Caco-2 (cell line): Measurements from ENCODE around the gene CHRNB2. TPM values are rescaled to one million over a fixed set of nuclear protein-coding genes. Genes with fewer than 3 reads are reported as not detected.

Source experiments
- BruUV-seq: library from RNA; stranded (reverse); fragments of 400-500 nt; replicated peaks from 2 replicates; lab custom pipeline; 2021; lab: Mats Ljungman, UMichigan
- CTCF ChIA-PET: fragments of 300-600 bp; sonication (Branson Sonifier 250); formaldehyde crosslinking; loops from one replicate; lab custom pipeline; 2022; ENCODE audit warnings: antibody characterized with exemption; lab: Charles Lee
- POLR2A ChIA-PET: fragments of 300-600 bp; sonication (Branson Sonifier 250); formaldehyde crosslinking; loops from one replicate; lab custom pipeline; 2022; ENCODE audit warnings: antibody characterized with exemption; lab: Charles Lee
- DNase-seq, 2 experiments: peaks; one replicate each; pipeline versions ENCODE4 v3.0.0 to v3.0.0-alpha.2; 2020 to 2022
- H3K27me3 ChIP-seq: replicated peaks from 2 replicates; pipeline ENCODE4 v1.6.0; 2011; ENCODE audit warnings: low read length; ENCODE audit not compliant: control insufficient read depth, insufficient read depth
- H3K36me3 ChIP-seq: 2 replicates; pipeline ENCODE4 v1.5.1; 2011; ENCODE audit warnings: low read length; ENCODE audit not compliant: control insufficient read depth, insufficient read depth
- H3K4me1 ChIP-seq: fragments of 250-450 bp; sonication (Bioruptor Pico); 2 replicates; pipeline ENCODE4 v1.5.1; 2020; ENCODE audit warnings: mild to moderate bottlenecking
- H3K4me3 ChIP-seq: 2 replicates; pipeline ENCODE4 v1.5.1; 2011; ENCODE audit warnings: low read depth, mild to moderate bottlenecking, control low read depth, low read length
- H3K9me3 ChIP-seq: fragments of 250-450 bp; sonication (Bioruptor Pico); 2 replicates; pipeline ENCODE4 v1.5.1; 2020; ENCODE audit warnings: mild to moderate bottlenecking, moderate library complexity
- H3K27ac Mint-ChIP-seq: one replicate; pipeline ENCODE4 v1.8.0; 2022; ENCODE audit warnings: mixed read lengths; ENCODE audit not compliant: unreplicated experiment
- H3K27me3 Mint-ChIP-seq: one replicate; pipeline ENCODE4 v1.8.0; 2022; ENCODE audit warnings: mixed read lengths; ENCODE audit not compliant: insufficient read depth, unreplicated experiment
- H3K36me3 Mint-ChIP-seq: one replicate; pipeline ENCODE4 v1.8.0; 2022; ENCODE audit warnings: mild to moderate bottlenecking, mixed read lengths; ENCODE audit not compliant: insufficient read depth, unreplicated experiment
- H3K4me1 Mint-ChIP-seq: one replicate; pipeline ENCODE4 v1.8.0; 2022; ENCODE audit warnings: low read depth, mixed read lengths; ENCODE audit not compliant: unreplicated experiment
- H3K4me3 Mint-ChIP-seq: one replicate; pipeline ENCODE4 v1.8.0; 2022; ENCODE audit warnings: mild to moderate bottlenecking, moderate library complexity, mixed read lengths; ENCODE audit not compliant: unreplicated experiment
- H3K9me3 Mint-ChIP-seq: one replicate; pipeline ENCODE4 v1.8.0; 2022; ENCODE audit warnings: mixed read lengths; ENCODE audit not compliant: unreplicated experiment
- intact Hi-C: fragments of 100-400 bp; cut with micrococcal nuclease; formaldehyde crosslinking; loops from one replicate; pipeline ENCODE4 v1.10.0; 2022; ENCODE audit not compliant: unreplicated experiment
- total RNA-seq: library from RNA; stranded (reverse); gene quantifications from 2 replicates; pipeline ENCODE4 v1.2.3, GENCODE V29; 2022
- TF ChIP-seq, protein P1 (sequence below), 2 experiments: fragments of 200-600 bp in 1 of 2; IDR thresholded peaks; 1 replicate in 1 of 2; 2 replicates in 1 of 2; pipeline versions ENCODE4 v1.5.1 to v1.8.0; 2011 to 2022; ENCODE audit warnings: antibody characterized with exemption in 1 of 2, control low read depth in 1 of 2, inconsistent platforms in 1 of 2, low read depth in 1 of 2, low read length in 1 of 2, mild to moderate bottlenecking in 1 of 2, moderate library complexity in 1 of 2; ENCODE audit not compliant: insufficient read depth in 1 of 2, severe bottlenecking in 1 of 2, unreplicated experiment in 1 of 2

CHRNB2 gene
- total RNA-seq, 1 experiment from 2014 or later: 0.09 TPM

DNA sequence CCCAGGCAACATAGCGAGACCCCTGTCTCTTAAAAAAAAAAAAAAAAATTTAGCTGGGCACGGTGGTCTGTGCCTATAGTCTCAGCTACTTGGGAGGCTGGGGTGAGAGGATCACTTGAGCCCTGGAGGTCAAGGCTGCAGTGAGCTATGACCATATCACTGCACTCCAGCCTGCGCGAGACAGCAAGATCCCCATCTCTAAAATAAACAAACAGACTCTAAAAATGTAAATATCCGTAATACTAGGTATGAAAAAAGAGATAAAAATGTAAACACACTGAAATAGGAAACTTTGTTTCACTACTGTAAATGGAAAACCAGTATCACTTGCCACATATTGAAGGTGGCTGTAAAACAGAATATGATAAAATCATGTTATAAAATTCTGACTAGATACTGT, 23.2 kb downstream of the CHRNB2 start:
- H3K4me3 ChIP-seq: no peak overlapping the region
- Mint-ChIP-seq H3K4me3 (no peak overlapping the region), H3K27me3 (no peaks in the 10 kb centered on the region), H3K27ac (no peak overlapping the region), H3K9me3 (no peaks in the 10 kb centered on the region), H3K36me3 (peaks cover 86% of the 10 kb centered on the region), H3K4me1 (no peaks in the 10 kb centered on the region)
- CTCF ChIA-PET: no interaction called here
- DNase-seq: no peak
- no TSS peak for BruUV-seq
- H3K9me3 ChIP-seq: no peaks in the 10 kb centered on the region
- H3K27me3 ChIP-seq: no peaks in the 10 kb centered on the region
- intact Hi-C loops: no loop called here
- H3K4me1 ChIP-seq: no peaks in the 10 kb centered on the region
- TF ChIP-seq, protein P1, sequence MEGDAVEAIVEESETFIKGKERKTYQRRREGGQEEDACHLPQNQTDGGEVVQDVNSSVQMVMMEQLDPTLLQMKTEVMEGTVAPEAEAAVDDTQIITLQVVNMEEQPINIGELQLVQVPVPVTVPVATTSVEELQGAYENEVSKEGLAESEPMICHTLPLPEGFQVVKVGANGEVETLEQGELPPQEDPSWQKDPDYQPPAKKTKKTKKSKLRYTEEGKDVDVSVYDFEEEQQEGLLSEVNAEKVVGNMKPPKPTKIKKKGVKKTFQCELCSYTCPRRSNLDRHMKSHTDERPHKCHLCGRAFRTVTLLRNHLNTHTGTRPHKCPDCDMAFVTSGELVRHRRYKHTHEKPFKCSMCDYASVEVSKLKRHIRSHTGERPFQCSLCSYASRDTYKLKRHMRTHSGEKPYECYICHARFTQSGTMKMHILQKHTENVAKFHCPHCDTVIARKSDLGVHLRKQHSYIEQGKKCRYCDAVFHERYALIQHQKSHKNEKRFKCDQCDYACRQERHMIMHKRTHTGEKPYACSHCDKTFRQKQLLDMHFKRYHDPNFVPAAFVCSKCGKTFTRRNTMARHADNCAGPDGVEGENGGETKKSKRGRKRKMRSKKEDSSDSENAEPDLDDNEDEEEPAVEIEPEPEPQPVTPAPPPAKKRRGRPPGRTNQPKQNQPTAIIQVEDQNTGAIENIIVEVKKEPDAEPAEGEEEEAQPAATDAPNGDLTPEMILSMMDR (IDR thresholded peaks at IDR 0.05; ENCODE audit: insufficient read depth in 1 of 2, low read depth in 1 of 2, low read length in 1 of 2, severe bottlenecking in 1 of 2, unreplicated experiment in 1 of 2): no peak
- peaks cover 8% of the 10 kb centered on the region; the same call in 1 of the 2 replicates for H3K36me3 ChIP-seq
- POLR2A ChIA-PET: no interaction called here

DNA sequence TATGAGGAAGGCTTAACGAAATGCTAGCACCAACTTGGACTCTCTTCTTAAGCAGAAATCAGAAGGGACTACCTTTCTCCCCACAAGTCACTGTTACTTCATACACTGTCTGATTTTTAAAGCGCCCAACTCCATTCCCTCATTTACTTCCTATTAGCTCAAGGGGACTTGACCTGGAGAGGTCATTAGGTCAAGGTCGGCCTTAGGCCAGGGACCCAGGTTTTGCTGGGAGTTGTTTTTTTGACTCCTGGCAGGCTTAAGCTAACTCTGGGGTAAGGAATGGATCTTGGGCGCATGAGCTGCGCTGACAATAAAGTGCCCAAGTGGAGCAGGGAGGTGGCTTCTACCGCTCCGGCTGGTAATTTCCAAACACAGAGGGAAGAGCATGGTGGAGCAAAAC, 23.6 kb downstream of the CHRNB2 start:
- TF ChIP-seq, protein P1 (IDR thresholded peaks at IDR 0.05; ENCODE audit: insufficient read depth in 1 of 2, low read depth in 1 of 2, low read length in 1 of 2, severe bottlenecking in 1 of 2, unreplicated experiment in 1 of 2): no peak
- Mint-ChIP-seq H3K9me3 (no peaks in the 10 kb centered on the region), H3K27me3 (no peaks in the 10 kb centered on the region), H3K36me3 (peaks cover 82% of the 10 kb centered on the region), H3K4me1 (no peaks in the 10 kb centered on the region), H3K27ac (no peak overlapping the region), H3K4me3 (no peak overlapping the region)
- no peak for DNase-seq
- no TSS peak for BruUV-seq
- H3K4me1 ChIP-seq: no peaks in the 10 kb centered on the region
- H3K27me3 ChIP-seq: no peaks in the 10 kb centered on the region
- CTCF ChIA-PET: no interaction called here
- intact Hi-C loops: no loop called here
- POLR2A ChIA-PET: no interaction called here
- H3K4me3 ChIP-seq: no peak overlapping the region
- peaks cover 7% of the 10 kb centered on the region; the same call in 1 of the 2 replicates for H3K36me3 ChIP-seq
- no peaks in the 10 kb centered on the region for H3K9me3 ChIP-seq

DNA sequence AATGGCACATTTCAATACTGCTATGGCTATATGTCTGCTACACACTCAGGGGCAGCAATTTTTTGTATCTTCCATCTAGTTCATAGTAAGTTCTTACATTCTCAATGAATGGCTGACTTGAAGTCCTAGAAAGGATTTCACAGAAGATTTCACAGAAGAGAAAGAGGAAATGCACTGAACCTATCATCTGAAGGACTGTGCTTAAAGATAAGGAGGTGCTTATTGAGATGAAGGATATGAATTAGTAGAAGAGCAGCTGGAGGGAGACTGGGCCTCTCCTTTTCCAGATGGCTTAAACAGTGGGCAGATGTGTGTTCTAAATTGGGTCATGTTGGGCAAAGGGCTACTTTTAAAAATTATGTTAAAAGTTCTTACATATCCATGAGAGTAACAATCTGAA, 25.8 kb downstream of the CHRNB2 start:
- no peaks in the 10 kb centered on the region for H3K9me3 Mint-ChIP-seq
- TF ChIP-seq, protein P1 (IDR thresholded peaks at IDR 0.05; ENCODE audit: insufficient read depth in 1 of 2, low read depth in 1 of 2, low read length in 1 of 2, severe bottlenecking in 1 of 2, unreplicated experiment in 1 of 2): no peak
- H3K4me1 Mint-ChIP-seq: no peaks in the 10 kb centered on the region
- no TSS peak for BruUV-seq
- ChIA-PET CTCF (no interaction called here), POLR2A (no interaction called here)
- DNase-seq: no peak
- H3K4me3 Mint-ChIP-seq: no peak overlapping the region
- H3K27ac Mint-ChIP-seq: no peak overlapping the region
- Histone ChIP-seq H3K4me1 (no peaks in the 10 kb centered on the region), H3K4me3 (no peak overlapping the region), H3K27me3 (no peaks in the 10 kb centered on the region), H3K9me3 (no peaks in the 10 kb centered on the region), H3K36me3 (peaks cover 7% of the 10 kb centered on the region; the same call in 1 of the 2 replicates)
- intact Hi-C loops: no loop called here
- no peaks in the 10 kb centered on the region for H3K27me3 Mint-ChIP-seq
- peaks cover 81% of the 10 kb centered on the region for H3K36me3 Mint-ChIP-seq
